GM18499 (cell line): Measurements from ENCODE around the gene UFD1.

Experiments used
- ATAC-seq: cut with Tn5 transposase; IDR thresholded peaks from one replicate; pipeline ENCODE4 v1.9.1; 2021; ENCODE audit warnings: moderate number of reproducible peaks; ENCODE audit not compliant: insufficient read depth, unreplicated experiment

Gene UFD1

GRCh38 chr22:19477321-19478044, 1.5 kb downstream of the UFD1 start:
- no peak for ATAC-seq

- no peak for ATAC-seq
These were observed 3.0 kb downstream of the UFD1 start for GRCh38 chr22:19476023-19476422.

GRCh38 chr22:19473578-19473977, 5.4 kb downstream of the UFD1 start:
- ATAC-seq, result no peak

GRCh38 chr22:19472233-19472632, 6.8 kb downstream of the UFD1 start:
- ATAC-seq, result no peak

- ATAC-seq, result no peak
These were observed 7.4 kb downstream of the UFD1 start for GRCh38 chr22:19471572-19471971.

- ATAC-seq, result no peak
These were observed 9.0 kb downstream of the UFD1 start for GRCh38 chr22:19470010-19470409.

GRCh38 chr22:19469421-19469820, 9.6 kb downstream of the UFD1 start:
- no peak for ATAC-seq

GRCh38 chr22:19467912-19468311, 11.1 kb downstream of the UFD1 start:
- ATAC-seq, result no peak

GRCh38 chr22:19466848-19467752, 11.9 kb downstream of the UFD1 start:
- ATAC-seq, result no peak

- ATAC-seq, result no peak
These were observed 12.8 kb downstream of the UFD1 start for GRCh38 chr22:19466126-19466716.

- no peak for ATAC-seq
These were observed 14.0 kb downstream of the UFD1 start for GRCh38 chr22:19464975-19465374.

GRCh38 chr22:19464546-19464945, 14.4 kb downstream of the UFD1 start:
- no peak for ATAC-seq

- no peak for ATAC-seq
These were observed 15.2 kb downstream of the UFD1 start for GRCh38 chr22:19463491-19464469.

GRCh38 chr22:19463008-19463407, 16.0 kb downstream of the UFD1 start:
- ATAC-seq, result no peak

- ATAC-seq, result no peak
These were observed 17.5 kb downstream of the UFD1 start for GRCh38 chr22:19461506-19461905.

- ATAC-seq, result no peak
These were observed 19.0 kb downstream of the UFD1 start for GRCh38 chr22:19460036-19460435.

- ATAC-seq, result no peak
These were observed 21.1 kb downstream of the UFD1 start for GRCh38 chr22:19457828-19458428.

GRCh38 chr22:19456541-19456940, 22.5 kb downstream of the UFD1 start:
- ATAC-seq, result no peak

GRCh38 chr22:19455585-19456370, 23.2 kb downstream of the UFD1 start:
- ATAC-seq, result no peak
